SK-N-SH treated with all-trans-retinoic acid at 6 μM for 48 hours (cell line): ENCODE data around the gene HOXD8.

Experiments
- ISL1 ChIP-seq: fragments of 250-450 bp; sonication (Bioruptor Pico); IDR thresholded peaks from 2 replicates; pipeline ENCODE4 v2.1.2; 2022; ENCODE audit warnings: mild to moderate bottlenecking, moderate library complexity
- ZFP3 ChIP-seq: fragments of 250-450 bp; sonication (Bioruptor Pico); IDR thresholded peaks from 2 replicates; pipeline ENCODE4 v1.5.0; 2020; ENCODE audit warnings: mild to moderate bottlenecking, moderate library complexity

GRCh38 chr2:176142281-176142680, 12.8 kb downstream of the HOXD8 start:
- TF ChIP-seq ZFP3 (CRISPR knock-in tag) (no peak), ISL1 (CRISPR knock-in tag) (no peak)
